Measurements from ENCODE around the gene MAB21L2.

GRCh38 chr4:150579551-150580234, 2.3 kb upstream of the MAB21L2 start:
- TF ChIP-seq CTCF (IDR thresholded peaks at IDR 0.05; ENCODE audit: insufficient read depth, low read length, poor library complexity, severe bottlenecking): no peak
- no peak for TF ChIP-seq EZH2phosphoT487 (conservative IDR thresholded peaks at IDR 0.05; ENCODE audit: low read length)
